SK-MEL-5 (cell line): ENCODE measurements around the gene UNC13C. TPM values are rescaled to one million over a fixed set of nuclear protein-coding genes. Genes with fewer than 3 reads are reported as not detected.

Source experiments
- DNase-seq: peaks from one replicate; pipeline ENCODE4 v3.0.0-alpha.2; 2016; ENCODE audit warnings: low read depth, low spot score
- in situ Hi-C: cut with HindIII; loops from 2 replicates; pipeline ENCODE4 v1.10.0; 2016; ENCODE audit warnings: low sequenced_read_pairs, high pct_unique_total_duplicates, low pct_unique_long_range_greater_than_20kb
- total RNA-seq: library from RNA; depleted of rRNA; stranded (reverse); fragments of >200 nt; shearing (Covaris generic); gene quantifications from 2 replicates; pipeline ENCODE4 v1.2.3, GENCODE V29; 2014

The UNC13C gene
- total RNA-seq, 1 experiment from 2014 or later, result not detected

DNA sequence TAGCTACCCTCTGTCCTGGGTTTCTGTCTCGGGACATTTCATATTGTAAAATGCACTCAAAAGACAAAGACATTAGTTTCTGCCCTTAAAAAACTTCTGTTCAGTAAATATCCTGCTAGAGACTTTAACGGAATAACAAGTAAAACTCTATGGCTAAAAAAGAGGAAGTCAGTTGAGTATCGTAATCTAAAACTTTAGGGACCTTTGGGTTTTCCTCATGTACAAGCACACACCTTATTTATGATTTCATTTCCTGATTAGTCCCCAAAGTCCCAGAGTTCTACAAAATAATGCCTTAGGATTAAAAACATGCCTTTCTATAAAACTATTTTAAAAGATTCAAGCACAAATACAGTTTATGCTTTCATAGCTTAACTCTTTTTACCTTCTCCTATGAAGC lies 585.9 kb downstream of the UNC13C start:
- in situ Hi-C loops, result no loop called here
- DNase-seq, result no peak

- no peak for DNase-seq
- in situ Hi-C loops, result no loop called here
These were observed 588.4 kb downstream of the UNC13C start for GRCh38 chr15:54566654-54567053.

DNA sequence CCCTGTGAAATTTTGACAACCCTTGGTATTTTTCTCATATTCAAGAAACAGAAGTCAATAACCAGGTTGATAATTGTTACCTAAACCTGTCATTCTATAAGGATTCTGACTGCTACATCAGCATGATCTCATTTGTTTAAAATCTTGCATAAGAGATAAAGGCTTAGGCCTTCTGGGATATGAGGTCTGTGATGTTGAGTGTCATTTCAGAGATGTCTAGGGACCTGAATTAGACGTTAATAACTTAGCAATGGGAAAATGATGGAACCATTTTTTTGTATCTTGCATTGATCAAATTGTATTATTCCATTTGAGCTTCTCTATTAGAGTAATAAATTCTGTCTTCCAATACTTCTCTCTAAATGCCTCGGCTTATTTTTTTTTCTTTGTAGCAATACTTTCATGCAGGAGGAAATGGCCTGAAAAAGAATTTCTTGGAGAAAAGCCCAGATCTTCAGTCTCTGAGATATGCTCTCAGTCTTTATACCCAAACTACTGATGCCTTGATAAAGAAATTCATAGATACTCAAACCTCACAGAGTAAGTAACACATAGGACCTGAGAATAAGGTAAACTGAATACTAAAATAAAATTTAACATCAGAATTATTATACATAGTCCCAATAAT lies 589.3 kb downstream of the UNC13C start:
- DNase-seq, result no peak
- in situ Hi-C loops, result no loop called here

DNA sequence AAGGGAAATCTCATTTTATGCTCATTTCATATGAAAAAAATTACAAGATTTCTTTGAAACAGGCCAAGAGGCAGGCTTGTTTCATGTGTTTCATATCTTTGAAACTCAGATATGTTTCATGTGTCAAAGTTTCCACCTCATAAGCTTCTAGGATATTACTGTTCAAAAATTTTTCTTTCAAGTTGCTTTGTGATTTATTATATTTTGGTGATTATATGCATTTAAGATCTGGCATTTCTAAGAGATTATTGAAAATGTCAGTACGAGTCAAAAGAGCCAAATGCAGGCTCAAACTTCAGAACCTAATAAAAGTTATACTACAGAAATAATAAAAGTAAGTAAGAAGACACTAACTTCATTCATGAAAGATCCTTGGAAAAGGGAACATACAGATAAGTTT lies 590.1 kb downstream of the UNC13C start:
- in situ Hi-C loops, result no loop called here
- no peak for DNase-seq

- DNase-seq, result no peak
- in situ Hi-C loops, result no loop called here
These were observed 593.3 kb downstream of the UNC13C start for GRCh38 chr15:54571576-54571975.

DNA sequence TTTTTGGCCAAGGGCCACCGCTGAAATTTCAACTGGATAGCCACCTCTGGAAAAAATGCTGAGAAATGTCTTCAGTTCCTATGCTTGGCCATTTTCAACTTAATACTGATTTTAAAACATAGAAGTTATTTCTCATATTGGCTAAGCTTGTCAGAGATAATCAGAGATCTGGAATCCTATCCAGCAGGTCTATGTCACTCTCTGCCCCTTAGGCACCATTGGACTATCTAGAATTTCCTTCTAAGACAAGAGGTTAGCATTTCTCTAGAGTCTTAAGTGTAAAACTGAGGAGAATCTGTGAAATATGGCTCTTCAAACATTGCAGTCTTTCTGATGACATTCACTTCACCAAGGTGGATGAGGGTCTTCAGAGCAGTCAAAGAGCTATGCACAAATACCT lies 597.3 kb downstream of the UNC13C start:
- in situ Hi-C loops, result no loop called here
- DNase-seq, result no peak

DNA sequence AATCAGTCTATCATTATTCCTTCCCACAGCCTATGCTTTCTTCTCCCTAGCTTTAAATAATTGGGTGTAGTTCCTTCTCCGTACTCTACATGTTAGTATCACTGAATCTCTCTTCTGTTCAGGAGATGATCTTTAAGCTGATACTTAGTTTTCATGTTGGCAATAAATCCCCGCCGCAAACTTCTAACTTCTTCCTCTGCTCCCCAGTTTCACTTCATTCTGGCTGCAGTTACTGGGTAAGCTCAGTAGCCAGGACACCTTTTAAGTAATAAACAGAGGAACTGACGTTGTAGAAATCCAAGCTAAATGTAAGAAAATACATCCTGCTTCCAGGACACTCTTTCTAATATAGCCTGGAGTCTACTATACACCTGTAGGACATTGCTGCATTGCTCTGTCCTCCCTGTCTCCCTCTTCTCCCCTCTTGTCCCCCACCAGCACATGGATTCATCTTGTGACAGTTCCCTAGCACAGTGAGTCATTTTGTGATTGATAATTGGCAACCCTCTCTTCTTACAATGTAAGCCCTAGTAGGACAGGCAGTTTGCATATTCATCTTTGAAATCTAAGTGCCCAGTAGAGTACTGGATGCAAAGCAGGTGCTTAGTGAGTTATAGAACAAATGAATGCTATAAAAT lies 598.2 kb downstream of the UNC13C start:
- in situ Hi-C loops, result no loop called here
- DNase-seq, result no peak

DNA sequence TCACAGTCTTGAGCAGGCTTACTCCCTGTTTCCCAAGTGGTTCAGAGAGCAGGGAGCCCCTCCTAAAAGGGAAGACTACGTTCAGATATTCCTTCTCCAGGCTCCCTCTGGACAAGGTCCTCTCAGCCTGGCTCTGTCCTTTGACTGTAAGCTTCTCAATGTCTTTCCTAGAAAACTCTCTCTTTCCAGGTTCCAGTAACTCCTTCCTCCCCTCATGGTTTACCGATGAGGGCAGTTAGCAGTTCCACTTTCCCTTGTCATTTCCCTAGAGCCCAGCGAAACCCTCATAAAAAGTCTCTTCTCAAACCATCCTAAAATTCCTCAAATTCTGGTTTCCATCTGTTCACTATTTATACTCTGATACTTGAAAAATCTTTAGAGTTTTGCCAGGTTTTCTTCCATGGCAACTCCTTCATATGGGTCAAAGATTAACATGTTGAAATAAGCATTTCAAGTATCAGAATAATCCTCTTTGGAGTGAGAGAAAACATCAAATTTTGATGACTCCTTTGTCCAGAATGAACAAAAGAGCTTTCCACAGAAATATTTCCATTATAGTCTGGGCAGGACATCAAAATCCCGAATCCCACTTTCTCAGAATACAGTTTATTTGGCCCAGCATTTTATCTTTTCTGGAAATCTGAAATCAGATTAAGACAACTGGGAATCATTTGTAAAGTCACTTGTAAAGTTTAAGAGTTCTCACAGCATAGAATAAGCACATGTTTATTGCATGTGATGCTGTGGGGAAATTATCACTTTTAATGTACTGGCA lies 599.4 kb downstream of the UNC13C start:
- in situ Hi-C loops, result no loop called here
- no peak for DNase-seq

GRCh38 chr15:54579855-54580254 lies 601.6 kb downstream of the UNC13C start:
- DNase-seq, result no peak

DNA sequence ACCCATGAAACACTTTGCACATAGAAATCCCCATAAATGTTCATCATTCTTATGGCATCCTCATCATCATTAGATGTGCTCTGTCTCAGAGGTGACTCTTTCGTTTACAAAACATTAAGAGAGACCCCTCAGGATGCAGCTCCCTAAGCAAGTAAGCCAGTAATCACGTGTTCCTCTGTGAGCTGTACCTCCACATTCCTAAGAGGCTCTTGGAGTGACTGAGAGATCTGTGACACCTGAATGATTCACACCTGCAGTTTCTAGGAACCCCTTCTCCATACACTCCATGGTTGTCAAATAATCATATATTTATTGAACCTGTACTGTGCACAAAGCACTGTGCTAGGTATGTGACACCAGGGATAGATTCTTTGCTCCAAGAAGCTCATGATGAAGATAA lies 602.4 kb downstream of the UNC13C start:
- DNase-seq, result no peak
- in situ Hi-C loops, result no loop called here

More at GRCh38 chr15:54579855-54580254, 601.6 kb downstream of the UNC13C start:
- in situ Hi-C loops, result no loop called here

GRCh38 chr15:54582863-54583643 lies 604.8 kb downstream of the UNC13C start:
- in situ Hi-C loops, result no loop called here
- no peak for DNase-seq

GRCh38 chr15:54585063-54585462 lies 606.8 kb downstream of the UNC13C start:
- no peak for DNase-seq

GRCh38 chr15:54594115-54594514 lies 615.9 kb downstream of the UNC13C start:
- DNase-seq, result peak; percentile 55
- in situ Hi-C loops, result no loop called here

More at GRCh38 chr15:54585063-54585462, 606.8 kb downstream of the UNC13C start:
- in situ Hi-C loops, result no loop called here

DNA sequence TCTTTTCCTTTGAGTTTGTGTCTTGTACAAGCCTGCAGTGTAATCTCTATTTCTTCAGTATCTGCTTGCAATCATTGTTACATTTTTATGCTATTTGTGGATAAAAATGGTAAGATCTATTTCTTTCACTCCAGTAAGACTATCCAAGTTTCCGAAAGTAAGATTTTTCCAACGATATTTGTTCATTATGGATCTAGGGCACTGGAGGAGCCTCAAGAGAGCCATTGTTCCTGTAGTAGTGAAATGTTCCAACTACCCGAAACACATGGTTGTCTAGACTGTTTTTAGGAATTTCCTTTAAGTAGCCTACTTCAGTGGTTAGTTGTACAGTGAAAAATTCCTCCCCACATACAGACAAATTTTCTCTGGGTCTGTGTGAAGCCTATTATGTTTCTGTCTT lies 621.1 kb downstream of the UNC13C start:
- in situ Hi-C loops, result no loop called here
- DNase-seq, result no peak

DNA sequence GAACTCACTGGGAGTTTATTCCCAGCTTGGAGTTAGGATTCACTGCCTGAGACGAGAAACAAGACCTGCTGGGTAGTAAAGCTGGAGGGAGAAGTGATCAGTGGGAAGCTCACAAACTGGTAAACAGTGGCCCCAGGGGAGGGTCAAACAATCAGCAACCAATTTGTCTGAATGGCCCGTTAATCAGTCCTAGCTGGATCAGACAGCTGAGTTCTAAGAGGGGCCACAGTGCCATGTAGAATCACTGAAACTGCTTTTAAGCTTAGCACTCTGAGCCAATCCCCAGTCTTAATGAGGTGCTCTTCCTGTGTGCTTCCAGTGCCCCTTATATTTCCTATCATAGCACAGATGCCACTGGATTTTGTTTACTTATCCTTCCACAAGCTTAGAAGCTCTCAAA lies 626.8 kb downstream of the UNC13C start:
- in situ Hi-C loops, result no loop called here

DNA sequence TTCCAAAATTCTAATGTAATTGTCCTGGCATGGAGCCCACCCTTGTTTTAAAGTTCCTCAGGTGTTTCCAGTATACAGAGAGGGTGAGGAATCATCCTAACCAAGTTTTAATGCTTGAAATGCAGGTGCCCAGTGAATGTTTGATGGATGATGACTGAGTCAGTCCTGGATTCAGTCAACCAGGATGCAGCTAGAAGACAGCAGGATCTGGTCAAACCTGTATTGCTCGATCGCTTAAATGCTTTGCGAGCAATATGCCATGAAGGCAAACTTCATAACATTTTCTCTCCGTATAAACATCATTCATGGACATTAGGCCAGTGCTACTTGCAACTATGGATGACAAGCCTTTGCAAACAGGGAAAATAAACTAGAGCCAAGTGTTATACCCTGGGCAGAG lies 627.3 kb downstream of the UNC13C start:
- no peak for DNase-seq
- in situ Hi-C loops, result no loop called here

More for the DNA sequence above, 626.8 kb downstream of the UNC13C start:
- no peak for DNase-seq

- no peak for DNase-seq
- in situ Hi-C loops, result no loop called here
These were observed 630.9 kb downstream of the UNC13C start for GRCh38 chr15:54608876-54609835.
